HTERT RPE-1 (cell line): ENCODE measurements around the gene WNT11.

Experiments
- in situ Hi-C: fragments of 300-500 bp; cut with MboI; formaldehyde crosslinking; loops from 4 replicates; pipeline ENCODE4 v1.14.3; 2020; ENCODE audit warnings: low sequenced_read_pairs

WNT11 gene

GRCh38 chr11:76177250-76177686, 29.0 kb downstream of the WNT11 start:
- in situ Hi-C loops, result no loop called here

- in situ Hi-C loops, result no loop called here
Observed at GRCh38 chr11:76176463-76176862, 29.8 kb downstream of the WNT11 start.

- in situ Hi-C loops, result no loop called here
Observed at GRCh38 chr11:76175783-76176182, 30.5 kb downstream of the WNT11 start.

GRCh38 chr11:76174330-76174729, 32.0 kb downstream of the WNT11 start:
- in situ Hi-C loops, result no loop called here

- in situ Hi-C loops, result no loop called here
Observed at GRCh38 chr11:76173663-76174062, 32.6 kb downstream of the WNT11 start.

- in situ Hi-C loops, result no loop called here
Observed at GRCh38 chr11:76172583-76172982, 33.7 kb downstream of the WNT11 start.

GRCh38 chr11:76170468-76170867, 35.8 kb downstream of the WNT11 start:
- in situ Hi-C loops, result no loop called here

GRCh38 chr11:76169473-76169896, 36.8 kb downstream of the WNT11 start:
- in situ Hi-C loops, result no loop called here

GRCh38 chr11:76167590-76167989, 38.7 kb downstream of the WNT11 start:
- in situ Hi-C loops, result no loop called here

GRCh38 chr11:76166314-76166713, 40.0 kb downstream of the WNT11 start:
- in situ Hi-C loops, result no loop called here

GRCh38 chr11:76164861-76165751, 41.2 kb downstream of the WNT11 start:
- in situ Hi-C loops, result no loop called here

- in situ Hi-C loops, result no loop called here
Observed at GRCh38 chr11:76164081-76164480, 42.2 kb downstream of the WNT11 start.

GRCh38 chr11:76163289-76163880, 42.9 kb downstream of the WNT11 start:
- in situ Hi-C loops, result no loop called here

- in situ Hi-C loops, result no loop called here
Observed at GRCh38 chr11:76162336-76163288, 43.7 kb downstream of the WNT11 start.

- in situ Hi-C loops, result no loop called here
Observed at GRCh38 chr11:76161261-76161961, 44.9 kb downstream of the WNT11 start.

GRCh38 chr11:76160856-76161255, 45.4 kb downstream of the WNT11 start:
- in situ Hi-C loops, result no loop called here

- in situ Hi-C loops, result no loop called here
Observed at GRCh38 chr11:76159983-76160661, 46.2 kb downstream of the WNT11 start.

- in situ Hi-C loops, result no loop called here
Observed at GRCh38 chr11:76159303-76159937, 46.9 kb downstream of the WNT11 start.
